K562 (cell line): Measurements from ENCODE around the gene SLC7A8. TPM values are rescaled to one million over a fixed set of nuclear protein-coding genes. Genes with fewer than 3 reads are reported as not detected.

ENCODE experiments used
- BRF1 ChIP-seq: IDR thresholded peaks from 3 replicates; pipeline ENCODE4 v1.6.1; 2011; ENCODE audit warnings: borderline replicate concordance, mild to moderate bottlenecking; ENCODE audit not compliant: insufficient read length; ENCODE audit errors: extremely low read depth
- CBX8 ChIP-seq: fragments of 200-600 bp; sonication (generic); IDR thresholded peaks from 2 replicates; pipeline ENCODE4 v1.6.1; 2012; ENCODE audit warnings: borderline replicate concordance, mixed run types, low read depth, mild to moderate bottlenecking, moderate library complexity, mixed read lengths, low read length, control low read depth, inconsistent platforms; ENCODE audit not compliant: poor library complexity, severe bottlenecking; ENCODE audit errors: extremely low read depth
- E2F3 ChIP-seq: fragments of 250-450 bp; sonication (Bioruptor Pico); IDR thresholded peaks from 2 replicates; pipeline ENCODE4 v1.4.0; 2020; ENCODE audit warnings: mild to moderate bottlenecking
- ETV1 ChIP-seq: fragments of 450-650 bp; conservative IDR thresholded peaks from 2 replicates; pipeline ENCODE4 v1.6.1; 2016; ENCODE audit warnings: missing genetic modification characterization, control low read depth, low read depth, missing compliant biosample characterization
- KAT2B ChIP-seq: IDR thresholded peaks from one replicate; pipeline ENCODE4 v1.6.1; 2012; ENCODE audit warnings: low read depth, mild to moderate bottlenecking, control low read depth, inconsistent platforms, low read length, moderate library complexity
- PURB ChIP-seq: sonication (generic); formaldehyde crosslinking; IDR thresholded peaks from 2 replicates; pipeline ENCODE4 v1.9.0; 2021; ENCODE audit warnings: low read depth, mild to moderate bottlenecking, missing genetic modification reagents
- SOX6 ChIP-seq: fragments of 450-650 bp; IDR thresholded peaks from 2 replicates; pipeline ENCODE4 v1.6.1; 2014; ENCODE audit warnings: mild to moderate bottlenecking
- STAT5A ChIP-seq: IDR thresholded peaks from 2 replicates; pipeline ENCODE4 v1.6.1; 2012; ENCODE audit warnings: low read length, inconsistent platforms, borderline replicate concordance
- TBL1XR1 ChIP-seq, 2 experiments: IDR thresholded peaks; 2 replicates each; pipeline ENCODE4 v1.6.1; 2012; ENCODE audit warnings: improper control_type of control experiment in 2 of 2, low read length in 2 of 2, mild to moderate bottlenecking in 1 of 2
- TCF3 ChIP-seq: sonication (generic); formaldehyde crosslinking; IDR thresholded peaks from 2 replicates; pipeline ENCODE4 v1.4.0; 2020; ENCODE audit warnings: mild to moderate bottlenecking, missing genetic modification reagents
- TEAD1 ChIP-seq, 2 experiments: fragments of 450-650 bp in 1 of 2; sonication (generic) in 1 of 2; formaldehyde crosslinking; IDR thresholded peaks; 2 replicates each; pipeline versions ENCODE4 v1.4.0 to v1.8.0; 2020 to 2022; ENCODE audit warnings: mild to moderate bottlenecking in 2 of 2, missing genetic modification reagents in 1 of 2
- polyA plus RNA-seq, 8 experiments: library from polyadenylated mRNA; depleted of rRNA in 4 of 8; stranded (reverse) in 5 of 8; unstranded in 3 of 8; fragments of >200 nt; fragmentation: Nextera tagmentation in 2 of 8; fragmentation: Illumina TruSeq in 1 of 8; extraction: Ambion mirVana in 2 of 8; extraction: Trizol in 1 of 8; gene quantifications; 2 replicates each; pipeline versions ENCODE4 v1.2.1 to v1.2.3, GENCODE V29; 2011 to 2014; ENCODE audit warnings: inconsistent platforms in 1 of 8, missing spikeins in 1 of 8
- total RNA-seq, 7 experiments: library from RNA; depleted of rRNA in 6 of 7; stranded (reverse); fragments of >200 nt in 6 of 7; fragmentation: Illumina TruSeq in 2 of 7; extraction: Trizol in 2 of 7; gene quantifications; 2 replicates each; pipeline versions ENCODE4 v1.2.1 to v1.2.3, GENCODE V29; 2011 to 2021; ENCODE audit warnings: low replicate concordance in 1 of 7
- TF ChIP-seq, protein P1 (sequence below): sonication (generic); formaldehyde crosslinking; IDR thresholded peaks from 2 replicates; pipeline ENCODE4 v1.4.0; 2020; ENCODE audit warnings: mild to moderate bottlenecking, missing genetic modification reagents
- TF ChIP-seq, protein P2 (sequence below), 2 experiments: IDR thresholded peaks; 2 replicates each; pipeline ENCODE4 v1.6.1; 2012; ENCODE audit warnings: improper control_type of control experiment in 2 of 2, low read depth in 2 of 2, low read length in 2 of 2, borderline replicate concordance in 1 of 2
- TF ChIP-seq, protein P3 (sequence below): fragments of 250-450 bp; sonication (Bioruptor Pico); IDR thresholded peaks from 2 replicates; pipeline ENCODE4 v1.4.0; 2020; ENCODE audit warnings: mild to moderate bottlenecking, moderate library complexity, borderline replicate concordance
- TF ChIP-seq, protein P4 (sequence below): fragments of 250-450 bp; sonication (Bioruptor Pico); IDR thresholded peaks from 2 replicates; pipeline ENCODE4 v1.5.0; 2021; ENCODE audit warnings: mild to moderate bottlenecking, moderate library complexity

Gene SLC7A8
- total and polyA plus RNA-seq, 9 of the 15 experiments (the other 6 are each of a cell fraction or from before 2014, with no cell fraction given) = 2.0 to 33.0 (median 6.0) TPM

DNA sequence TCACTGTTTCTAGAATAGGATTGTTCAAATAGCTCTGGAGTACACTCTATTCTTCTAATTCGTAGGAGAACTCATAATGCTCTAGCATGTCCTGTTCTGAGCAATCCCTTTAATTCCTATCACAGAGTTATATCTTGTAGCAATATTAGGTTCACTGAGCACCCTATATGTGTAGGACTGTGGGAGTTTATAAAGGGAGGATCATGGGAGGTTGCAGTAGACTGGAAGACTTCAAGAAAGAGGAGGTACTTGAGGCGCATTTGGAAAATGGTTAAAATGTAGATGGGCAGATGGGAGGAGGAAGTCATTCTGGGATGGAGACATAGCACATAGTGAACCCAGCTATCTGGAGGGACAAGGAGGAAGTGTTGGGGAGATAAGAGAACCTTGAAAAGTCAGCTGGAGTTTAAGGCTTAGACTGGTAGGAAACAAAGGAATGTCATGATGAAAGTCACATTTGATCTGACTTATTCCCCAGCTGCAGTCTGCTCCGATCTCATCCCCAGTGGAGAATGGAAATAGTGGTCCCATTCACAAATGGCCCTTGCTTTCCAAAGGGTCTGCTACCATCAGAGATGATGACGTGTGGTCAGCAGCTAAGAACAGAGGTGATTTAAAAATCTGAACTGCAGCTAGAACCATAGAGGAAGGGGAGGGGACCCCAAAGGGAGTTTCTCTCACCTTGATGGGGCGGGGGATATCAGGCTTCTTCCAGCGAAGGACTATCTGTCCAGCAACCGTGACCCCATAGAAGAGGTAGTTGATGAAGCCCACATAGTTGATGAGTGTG, 54.3 kb downstream of the SLC7A8 start (continued):
- TF ChIP-seq TEAD1 (CRISPR knock-in tag; IDR thresholded peaks at IDR 0.05) (no peak; a peak in 1 of 4 replicates), CBX8 (no peak), TCF3 (CRISPR knock-in tag) (peak; percentile 86), KAT2B (no peak), E2F3 (CRISPR knock-in tag) (no peak), STAT5A (peak; percentile 30; the same call in 1 of the 2 replicates), SOX6 (peak; percentile 47; the same call in 1 of the 2 replicates), BRF1 (no peak), ETV1 (peak; percentile 74), PURB (CRISPR knock-in tag) (no peak), TBL1XR1 (IDR thresholded peaks at IDR 0.05; ENCODE audit: low read length in 2 of 2) (peak in 1 of 2 experiments; percentile 56; a peak in 1 of 4 replicates)
- TF ChIP-seq, protein P1, sequence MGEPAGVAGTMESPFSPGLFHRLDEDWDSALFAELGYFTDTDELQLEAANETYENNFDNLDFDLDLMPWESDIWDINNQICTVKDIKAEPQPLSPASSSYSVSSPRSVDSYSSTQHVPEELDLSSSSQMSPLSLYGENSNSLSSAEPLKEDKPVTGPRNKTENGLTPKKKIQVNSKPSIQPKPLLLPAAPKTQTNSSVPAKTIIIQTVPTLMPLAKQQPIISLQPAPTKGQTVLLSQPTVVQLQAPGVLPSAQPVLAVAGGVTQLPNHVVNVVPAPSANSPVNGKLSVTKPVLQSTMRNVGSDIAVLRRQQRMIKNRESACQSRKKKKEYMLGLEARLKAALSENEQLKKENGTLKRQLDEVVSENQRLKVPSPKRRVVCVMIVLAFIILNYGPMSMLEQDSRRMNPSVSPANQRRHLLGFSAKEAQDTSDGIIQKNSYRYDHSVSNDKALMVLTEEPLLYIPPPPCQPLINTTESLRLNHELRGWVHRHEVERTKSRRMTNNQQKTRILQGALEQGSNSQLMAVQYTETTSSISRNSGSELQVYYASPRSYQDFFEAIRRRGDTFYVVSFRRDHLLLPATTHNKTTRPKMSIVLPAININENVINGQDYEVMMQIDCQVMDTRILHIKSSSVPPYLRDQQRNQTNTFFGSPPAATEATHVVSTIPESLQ (CRISPR knock-in tag) = 0 out of 2 replicates have a peak, but pooled peaks have one; percentile 79
- TF ChIP-seq, protein P2, sequence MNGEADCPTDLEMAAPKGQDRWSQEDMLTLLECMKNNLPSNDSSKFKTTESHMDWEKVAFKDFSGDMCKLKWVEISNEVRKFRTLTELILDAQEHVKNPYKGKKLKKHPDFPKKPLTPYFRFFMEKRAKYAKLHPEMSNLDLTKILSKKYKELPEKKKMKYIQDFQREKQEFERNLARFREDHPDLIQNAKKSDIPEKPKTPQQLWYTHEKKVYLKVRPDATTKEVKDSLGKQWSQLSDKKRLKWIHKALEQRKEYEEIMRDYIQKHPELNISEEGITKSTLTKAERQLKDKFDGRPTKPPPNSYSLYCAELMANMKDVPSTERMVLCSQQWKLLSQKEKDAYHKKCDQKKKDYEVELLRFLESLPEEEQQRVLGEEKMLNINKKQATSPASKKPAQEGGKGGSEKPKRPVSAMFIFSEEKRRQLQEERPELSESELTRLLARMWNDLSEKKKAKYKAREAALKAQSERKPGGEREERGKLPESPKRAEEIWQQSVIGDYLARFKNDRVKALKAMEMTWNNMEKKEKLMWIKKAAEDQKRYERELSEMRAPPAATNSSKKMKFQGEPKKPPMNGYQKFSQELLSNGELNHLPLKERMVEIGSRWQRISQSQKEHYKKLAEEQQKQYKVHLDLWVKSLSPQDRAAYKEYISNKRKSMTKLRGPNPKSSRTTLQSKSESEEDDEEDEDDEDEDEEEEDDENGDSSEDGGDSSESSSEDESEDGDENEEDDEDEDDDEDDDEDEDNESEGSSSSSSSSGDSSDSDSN (IDR thresholded peaks at IDR 0.05; ENCODE audit: borderline replicate concordance in 1 of 2, low read depth in 2 of 2, low read length in 2 of 2) = 0 out of 4 replicates have a peak, but pooled peaks of 1 of the 2 experiments have one; percentile 16
- TF ChIP-seq, protein P3, sequence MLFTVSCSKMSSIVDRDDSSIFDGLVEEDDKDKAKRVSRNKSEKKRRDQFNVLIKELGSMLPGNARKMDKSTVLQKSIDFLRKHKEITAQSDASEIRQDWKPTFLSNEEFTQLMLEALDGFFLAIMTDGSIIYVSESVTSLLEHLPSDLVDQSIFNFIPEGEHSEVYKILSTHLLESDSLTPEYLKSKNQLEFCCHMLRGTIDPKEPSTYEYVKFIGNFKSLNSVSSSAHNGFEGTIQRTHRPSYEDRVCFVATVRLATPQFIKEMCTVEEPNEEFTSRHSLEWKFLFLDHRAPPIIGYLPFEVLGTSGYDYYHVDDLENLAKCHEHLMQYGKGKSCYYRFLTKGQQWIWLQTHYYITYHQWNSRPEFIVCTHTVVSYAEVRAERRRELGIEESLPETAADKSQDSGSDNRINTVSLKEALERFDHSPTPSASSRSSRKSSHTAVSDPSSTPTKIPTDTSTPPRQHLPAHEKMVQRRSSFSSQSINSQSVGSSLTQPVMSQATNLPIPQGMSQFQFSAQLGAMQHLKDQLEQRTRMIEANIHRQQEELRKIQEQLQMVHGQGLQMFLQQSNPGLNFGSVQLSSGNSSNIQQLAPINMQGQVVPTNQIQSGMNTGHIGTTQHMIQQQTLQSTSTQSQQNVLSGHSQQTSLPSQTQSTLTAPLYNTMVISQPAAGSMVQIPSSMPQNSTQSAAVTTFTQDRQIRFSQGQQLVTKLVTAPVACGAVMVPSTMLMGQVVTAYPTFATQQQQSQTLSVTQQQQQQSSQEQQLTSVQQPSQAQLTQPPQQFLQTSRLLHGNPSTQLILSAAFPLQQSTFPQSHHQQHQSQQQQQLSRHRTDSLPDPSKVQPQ (CRISPR knock-in tag) = no peak
- TF ChIP-seq, protein P4, sequence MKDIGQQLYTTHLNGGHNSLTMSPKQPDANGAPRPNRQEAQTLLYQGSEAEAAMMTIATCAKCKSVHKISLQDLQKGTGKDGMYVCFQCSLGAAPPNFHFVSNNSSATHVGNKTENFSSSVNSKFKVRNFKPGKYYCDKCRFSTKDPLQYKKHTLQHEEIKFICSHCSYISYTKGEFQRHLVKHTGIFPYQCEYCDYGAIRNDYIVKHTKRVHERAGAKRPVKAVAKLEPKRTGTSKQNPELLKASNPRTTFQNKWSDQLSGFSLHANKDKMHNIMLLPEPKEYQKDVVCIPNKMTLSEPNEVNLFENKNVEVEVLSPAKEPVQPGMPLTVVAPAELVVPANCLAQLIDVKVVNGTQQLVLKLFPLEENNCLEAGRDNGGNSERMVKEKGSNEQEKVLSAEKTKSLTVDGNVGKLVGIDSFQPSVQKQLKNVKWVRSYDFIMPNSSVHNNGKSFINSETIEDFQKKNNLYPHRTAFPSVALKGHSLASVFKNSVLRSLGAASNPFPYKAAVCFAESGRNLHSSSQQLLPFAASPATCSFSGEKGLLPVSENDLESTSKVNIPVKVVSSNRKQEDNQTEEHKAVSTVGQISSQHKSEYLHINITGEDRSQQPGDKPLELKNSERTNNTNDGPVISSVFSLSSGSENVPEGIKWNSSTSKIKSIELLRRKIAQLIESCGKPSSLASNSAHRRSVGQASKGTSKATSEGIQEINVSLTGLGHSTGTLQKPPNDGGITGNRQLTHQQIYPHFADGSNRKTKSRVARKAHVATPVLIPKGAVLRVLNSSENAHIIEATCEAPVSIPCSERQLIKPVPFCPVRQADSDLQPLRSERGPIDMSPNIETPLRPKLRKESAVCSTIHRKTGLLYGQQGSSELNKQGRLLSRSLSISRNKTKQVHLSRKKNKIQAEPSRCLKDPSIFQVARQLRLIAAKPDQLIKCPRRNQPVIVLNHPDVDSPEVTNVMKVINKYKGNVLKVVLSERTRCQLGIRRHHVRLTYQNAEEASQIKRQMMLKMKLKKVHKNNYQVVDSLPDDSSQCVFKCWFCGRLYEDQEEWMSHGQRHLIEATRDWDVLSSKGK (CRISPR knock-in tag) = no peak
